T-helper 2 cell (primary cell): Measurements from ENCODE around the gene SCYGR4.
"Not testable (repeated sequence)": the region's sequence is repeated elsewhere in the genome, so short reads cannot be mapped to it uniquely, and the experiment has no call there.

Source experiments
- DNase-seq, 5 experiments: peaks; one replicate each; pipeline versions ENCODE4 v3.0.0 to v3.0.0-alpha.2; 2012 to 2022
- total RNA-seq, 2 donors: gene quantifications; one replicate each; lab custom pipeline; 2026; lab: John Stamatoyannopoulos, UW

SCYGR4 gene
- 0 reads per million in 2 donors for total RNA-seq

DNA sequence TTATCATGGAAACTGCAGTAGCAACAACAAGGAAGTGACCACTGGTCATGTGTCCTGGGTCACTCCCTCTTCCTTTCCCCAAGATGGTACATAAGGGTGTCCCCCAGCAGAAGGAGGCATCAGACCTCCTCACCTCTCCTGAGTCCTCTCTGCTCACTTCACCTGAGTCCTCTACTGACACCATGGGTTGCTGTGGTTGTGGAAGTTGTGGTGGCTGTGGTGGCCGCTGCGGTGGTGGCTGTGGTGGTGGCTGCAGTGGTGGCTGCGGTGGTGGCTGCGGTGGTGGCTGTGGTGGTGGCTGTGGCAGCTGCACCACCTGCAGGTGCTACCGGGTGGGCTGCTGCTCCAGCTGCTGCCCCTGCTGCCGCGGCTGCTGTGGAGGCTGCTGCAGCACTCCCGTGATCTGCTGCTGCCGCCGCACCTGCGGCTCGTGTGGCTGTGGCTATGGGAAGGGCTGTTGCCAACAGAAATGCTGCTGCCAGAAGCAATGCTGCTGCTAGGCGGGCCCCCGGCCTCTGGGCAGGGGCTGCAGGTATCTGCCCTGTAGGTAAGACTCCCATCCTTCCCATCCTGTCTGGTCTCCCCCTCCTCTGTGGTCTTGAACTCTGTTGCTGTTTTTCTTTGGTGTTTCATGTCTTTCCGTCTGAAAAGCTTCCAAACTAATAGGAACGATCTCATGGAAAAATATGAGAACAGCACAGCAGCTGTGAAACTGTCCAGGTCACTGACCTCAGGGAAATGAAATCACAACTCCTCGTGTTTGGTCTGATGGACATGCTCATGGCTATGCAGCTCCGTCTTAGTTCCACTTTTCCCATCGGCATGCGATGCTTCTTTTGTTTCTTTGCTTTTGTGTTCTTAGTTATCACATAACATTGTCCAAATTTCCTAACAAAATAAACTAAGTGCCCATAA lies at the start of gene SCYGR4:
TSS of gene SCYGR4 (plus strand) at position 183 of the 915 bp plus-strand sequence. CDS start at position 183, 0 bp downstream.
- no peak for DNase-seq

DNA sequence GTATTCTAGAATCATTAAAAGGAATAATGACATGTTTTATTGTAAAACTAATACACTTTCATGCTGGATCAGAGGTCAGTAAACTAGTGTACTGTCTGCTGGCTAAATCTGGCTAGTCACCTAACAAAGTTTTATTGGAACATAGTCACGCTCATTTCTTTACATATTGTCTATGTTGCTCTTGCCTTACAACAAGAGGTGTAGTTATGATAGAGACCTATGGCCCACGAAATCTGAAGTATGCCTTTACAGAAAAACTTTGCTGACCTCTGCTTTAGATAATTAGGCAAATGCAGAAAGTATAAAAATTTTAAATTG lies 48.5 kb upstream of the SCYGR4 start:
- DNase-seq, result no peak

DNA sequence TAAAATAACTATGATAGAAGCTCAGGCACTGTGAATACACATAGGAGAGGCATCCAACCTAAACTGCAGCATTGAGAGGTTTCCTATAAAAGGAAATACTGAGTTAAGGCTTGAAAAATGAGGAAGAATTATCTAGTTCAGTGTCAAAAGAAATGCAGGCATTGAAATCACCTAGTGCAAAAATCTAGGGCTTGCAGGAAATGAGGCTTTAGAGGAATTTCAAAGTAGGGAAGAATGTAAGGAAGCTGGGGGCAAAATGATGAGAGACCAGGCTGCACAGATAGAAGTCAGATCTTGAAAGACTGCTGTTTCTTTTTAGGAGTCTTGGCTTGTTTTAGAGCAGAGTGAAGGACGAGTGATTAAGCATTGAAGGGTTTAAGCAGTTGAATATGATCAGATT lies 46.7 kb upstream of the SCYGR4 start:
- no peak for DNase-seq

- no peak for DNase-seq
These were observed 41.2 kb upstream of the SCYGR4 start for GRCh38 chr2:227576110-227576509.

DNA sequence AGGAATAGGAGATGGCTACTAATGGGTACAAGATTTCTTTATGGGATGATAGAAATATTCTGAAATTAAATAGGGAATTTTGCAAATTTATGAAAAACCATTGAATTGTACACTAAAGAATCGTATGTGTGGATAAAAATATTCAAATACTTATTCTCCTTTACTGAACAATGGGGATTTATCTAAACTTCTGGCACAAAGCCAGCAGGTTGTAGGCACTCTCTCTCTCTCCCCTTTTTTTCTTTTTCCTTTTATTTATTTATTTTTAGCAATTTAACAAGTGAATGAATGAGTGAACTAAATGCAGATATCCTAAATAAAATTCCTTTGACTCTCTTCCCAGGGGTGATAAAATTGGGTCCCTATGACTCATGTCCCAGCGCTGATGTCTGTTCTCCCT lies 40.5 kb upstream of the SCYGR4 start:
- DNase-seq, result no peak

DNA sequence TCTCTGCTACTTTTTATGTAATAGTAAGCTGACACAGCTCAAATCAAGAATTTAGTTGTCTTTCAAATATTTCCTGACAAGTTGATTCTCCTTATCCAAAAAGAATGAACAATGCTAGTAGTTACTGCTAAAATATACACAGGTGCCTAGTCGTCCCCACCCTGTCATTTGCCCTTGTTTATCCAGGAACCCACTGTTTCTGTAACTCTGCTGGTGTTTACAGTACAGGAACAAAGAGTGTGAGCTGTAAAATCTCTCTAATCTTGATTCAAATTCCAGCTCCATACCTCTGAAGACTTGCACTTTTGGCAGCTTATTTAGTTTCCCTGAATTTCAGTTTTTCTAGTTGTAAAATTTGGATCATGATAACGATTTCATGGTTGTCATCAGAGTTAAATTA lies 39.7 kb upstream of the SCYGR4 start:
- no peak for DNase-seq

GRCh38 chr2:227578642-227579041 lies 38.7 kb upstream of the SCYGR4 start:
- DNase-seq, result no peak

GRCh38 chr2:227579791-227580190 lies 37.5 kb upstream of the SCYGR4 start:
- no peak for DNase-seq

DNA sequence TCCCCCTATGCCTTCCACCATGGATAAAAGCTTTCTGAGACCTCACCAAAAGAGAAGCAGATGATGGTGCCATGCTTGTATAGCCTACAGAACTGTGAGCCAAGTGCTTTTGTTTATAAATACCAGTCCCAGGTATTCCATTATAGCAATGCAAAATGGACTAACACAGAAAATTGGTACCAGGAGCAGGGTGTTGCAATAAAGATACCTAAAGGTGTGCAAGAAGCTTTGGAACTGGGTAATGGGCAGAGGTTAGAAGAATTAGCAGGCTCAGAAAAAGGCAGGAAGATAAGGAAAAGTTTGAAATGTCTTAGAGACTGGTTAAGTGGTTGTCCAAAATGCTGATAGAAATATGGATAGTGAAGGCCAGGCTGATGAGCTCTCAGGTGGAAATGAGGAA lies 34.9 kb upstream of the SCYGR4 start:
- no peak for DNase-seq

- DNase-seq, result peak in 1 of 5 experiments; percentile 27
These were observed 24.5 kb upstream of the SCYGR4 start for GRCh38 chr2:227592694-227593387.

DNA sequence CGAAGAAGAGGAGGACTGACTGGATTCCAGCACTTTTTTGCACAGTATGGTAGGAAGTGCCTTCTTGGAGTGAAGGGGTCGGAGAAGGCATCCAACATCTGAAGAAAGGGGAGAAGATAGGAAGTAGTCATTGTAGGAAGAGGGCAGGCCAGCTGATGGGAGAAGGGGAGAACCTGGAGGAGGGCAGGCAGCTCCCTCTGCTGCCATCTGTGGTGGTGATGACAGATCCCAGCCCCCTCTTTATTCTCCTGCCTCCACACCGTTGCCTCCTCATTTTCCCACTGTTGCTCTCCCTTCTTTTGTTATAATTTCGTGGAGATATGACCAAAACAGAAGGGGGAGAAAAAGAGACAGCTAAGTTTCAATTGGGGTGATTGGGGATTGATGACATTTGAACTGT lies 21.5 kb upstream of the SCYGR4 start:
- DNase-seq, result no peak

- DNase-seq, result no peak
These were observed 20.3 kb upstream of the SCYGR4 start for GRCh38 chr2:227597036-227597435.

- DNase-seq, result no peak
These were observed 19.3 kb upstream of the SCYGR4 start for GRCh38 chr2:227597998-227598397.

DNA sequence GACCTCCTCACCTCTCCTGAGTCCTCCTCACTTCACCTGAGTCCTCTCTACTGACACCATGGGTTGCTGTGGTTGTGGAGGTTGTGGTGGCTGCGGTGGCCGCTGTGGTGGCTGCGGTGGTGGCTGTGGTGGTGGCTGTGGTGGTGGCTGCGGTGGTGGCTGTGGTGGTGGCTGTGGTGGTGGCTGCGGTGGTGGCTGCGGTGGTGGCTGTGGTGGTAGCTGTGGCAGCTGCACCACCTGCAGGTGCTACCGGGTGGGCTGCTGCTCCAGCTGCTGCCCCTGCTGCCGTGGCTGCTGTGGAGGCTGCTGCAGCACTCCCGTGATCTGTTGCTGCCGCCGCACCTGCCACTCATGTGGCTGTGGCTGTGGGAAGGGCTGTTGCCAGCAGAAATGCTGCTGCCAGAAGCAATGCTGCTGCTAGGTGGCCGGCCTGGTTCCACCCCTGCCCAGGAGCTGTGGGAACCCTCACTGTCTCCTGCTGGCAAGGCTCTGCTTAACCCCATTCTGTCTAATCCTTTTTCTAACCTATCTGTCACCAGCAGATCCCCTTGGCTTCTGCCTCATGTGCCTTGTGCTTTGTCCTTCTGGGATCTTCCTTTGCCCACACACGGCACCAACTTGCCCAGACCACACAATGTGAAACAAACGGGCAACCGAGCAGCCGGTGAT lies 18.3 kb upstream of the SCYGR4 start, which contains the start of gene SCYGR2:
TSS of gene SCYGR2 (plus strand) at position 59 of the 669 bp plus-strand sequence. CDS start at position 59, 0 bp downstream.
- DNase-seq, result not testable (repeated sequence)

GRCh38 chr2:227602358-227602757 lies 14.9 kb upstream of the SCYGR4 start:
- DNase-seq, result no peak

GRCh38 chr2:227606476-227606875 lies 10.8 kb upstream of the SCYGR4 start:
- DNase-seq, result no peak

GRCh38 chr2:227607941-227608340 lies 9.4 kb upstream of the SCYGR4 start:
- no peak for DNase-seq

GRCh38 chr2:227608561-227609338 lies 8.5 kb upstream of the SCYGR4 start:
- DNase-seq, result peak in 1 of 5 experiments; percentile 37

GRCh38 chr2:227610123-227610522 lies 7.2 kb upstream of the SCYGR4 start:
- no peak for DNase-seq

GRCh38 chr2:227612546-227613271 lies 4.6 kb upstream of the SCYGR4 start:
- no peak for DNase-seq

DNA sequence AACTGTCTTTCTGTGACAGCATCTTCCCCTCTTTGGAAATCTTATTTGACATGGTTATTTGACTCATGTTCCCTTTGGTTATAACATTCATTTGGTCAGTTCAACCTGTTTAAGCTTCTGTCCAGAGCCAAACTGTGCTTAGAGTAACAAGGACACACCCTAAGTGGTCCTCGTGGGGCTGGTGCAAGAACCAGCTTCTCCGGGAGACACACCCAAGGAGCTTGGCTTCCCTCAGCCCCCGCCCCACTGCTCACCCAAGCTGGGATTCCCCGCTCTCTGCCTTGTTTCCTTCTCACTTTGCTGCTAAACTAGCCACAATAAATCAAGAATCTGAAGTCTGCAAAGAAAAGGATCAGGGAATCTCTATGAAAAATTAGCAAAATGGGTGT lies 4.0 kb upstream of the SCYGR4 start:
- DNase-seq, result no peak

- no peak for DNase-seq
These were observed 3.1 kb upstream of the SCYGR4 start for GRCh38 chr2:227614246-227614645.
